Urinary bladder (tissue), 4 donors: ENCODE data around the gene PACC1. TPM values are rescaled to one million over a fixed set of nuclear protein-coding genes. Genes with fewer than 3 reads are reported as not detected.

Experiments
- DNase-seq: peaks from one replicate; pipeline ENCODE4 v3.0.0-alpha.2; 2015; ENCODE audit errors: extremely low spot score
- H3K27ac ChIP-seq: one replicate; pipeline ENCODE4 v1.5.1; 2013; ENCODE audit warnings: low read depth, mild to moderate bottlenecking, moderate library complexity
- H3K36me3 ChIP-seq: one replicate; pipeline ENCODE4 v1.6.1; 2013; ENCODE audit warnings: mild to moderate bottlenecking, moderate library complexity; ENCODE audit not compliant: insufficient read depth
- H3K4me1 ChIP-seq: one replicate; pipeline ENCODE4 v1.6.1; 2013; ENCODE audit warnings: mild to moderate bottlenecking, moderate library complexity; ENCODE audit not compliant: insufficient read depth
- H3K4me3 ChIP-seq: one replicate; pipeline ENCODE4 v1.5.1; 2013; ENCODE audit warnings: low read depth, low read length
- WGBS: extraction: QIAGEN DNeasy Blood & Tissue Kit; methylation state at CpG from one replicate; pipeline ENCODE4 v1.1.7; 2013; 5-methylcytosine and 5-hydroxymethylcytosine counted together
- polyA plus RNA-seq: library from polyadenylated mRNA; stranded (reverse); fragments of 200-250 nt; gene quantifications from one replicate; pipeline ENCODE4 v1.2.3, GENCODE V29; 2013
- total RNA-seq: library from RNA; depleted of rRNA; stranded (reverse); fragments of >200 nt; gene quantifications from one replicate; pipeline ENCODE4 v1.2.3, GENCODE V29; 2014
- donor health status: healthy with polysubstance abuse.
- donor health status: healthy.

PACC1 gene
- total RNA-seq (5.3 TPM), polyA plus RNA-seq (3.8 TPM)

- Histone ChIP-seq H3K36me3 (peaks cover 2% of the 10 kb centered on the region), H3K4me1 (no peaks in the 10 kb centered on the region), H3K4me3 (peak within 1 kb of the TSS; percentile 78), H3K27ac (no peak within 1 kb of the TSS)
- under 1% methylated on average over 74 of the region's 74 CpGs for WGBS
- DNase-seq = peak; percentile 71
These were observed at the start of gene PACC1 for GRCh38 chr1:212414328-212415106. Gene PACC1, minus strand, starts transcription at chr1:212414886. Its CDS starts 129 bp downstream, at chr1:212414757.

GRCh38 chr1:212463565-212464285 lies 49.0 kb upstream of the PACC1 start:
- no peaks in the 10 kb centered on the region for H3K4me1 ChIP-seq
- H3K4me3 ChIP-seq = no peak overlapping the region
- H3K36me3 ChIP-seq = no peaks in the 10 kb centered on the region
- DNase-seq = no peak
- H3K27ac ChIP-seq = no peak overlapping the region
- 71% methylated on average over 7 of the region's 7 CpGs for WGBS

- no peaks in the 10 kb centered on the region for H3K36me3 ChIP-seq
- no peaks in the 10 kb centered on the region for H3K4me1 ChIP-seq
- DNase-seq = no peak
- 89% methylated on average over 13 of the region's 13 CpGs for WGBS
- H3K27ac ChIP-seq = no peak overlapping the region
- no peak overlapping the region for H3K4me3 ChIP-seq
These were observed 47.4 kb upstream of the PACC1 start for GRCh38 chr1:212461916-212462660.

- WGBS = 93% methylated on average over 9 of the region's 9 CpGs
- no peak for DNase-seq
- no peak overlapping the region for H3K4me3 ChIP-seq
- no peaks in the 10 kb centered on the region for H3K4me1 ChIP-seq
- H3K27ac ChIP-seq = no peak overlapping the region
- no peaks in the 10 kb centered on the region for H3K36me3 ChIP-seq
These were observed 45.7 kb upstream of the PACC1 start for GRCh38 chr1:212460376-212460775.

GRCh38 chr1:212459656-212460055 lies 45.0 kb upstream of the PACC1 start:
- 91% methylated on average over 5 of the region's 5 CpGs for WGBS
- Histone ChIP-seq H3K4me3 (no peak overlapping the region), H3K4me1 (no peaks in the 10 kb centered on the region), H3K36me3 (no peaks in the 10 kb centered on the region), H3K27ac (no peak overlapping the region)
- no peak for DNase-seq

- Histone ChIP-seq H3K4me1 (no peaks in the 10 kb centered on the region), H3K4me3 (no peak overlapping the region), H3K27ac (no peak overlapping the region), H3K36me3 (no peaks in the 10 kb centered on the region)
- 54% methylated on average over 1 of the region's 1 CpG for WGBS
- DNase-seq = no peak
These were observed 44.1 kb upstream of the PACC1 start for GRCh38 chr1:212458817-212459216.

- H3K36me3 ChIP-seq = no peaks in the 10 kb centered on the region
- 60% methylated on average over 8 of the region's 8 CpGs for WGBS
- no peak overlapping the region for H3K4me3 ChIP-seq
- DNase-seq = no peak
- no peak overlapping the region for H3K27ac ChIP-seq
- H3K4me1 ChIP-seq = no peaks in the 10 kb centered on the region
These were observed 43.2 kb upstream of the PACC1 start for GRCh38 chr1:212457740-212458338.

- H3K4me3 ChIP-seq = no peak overlapping the region
- DNase-seq = peak; percentile 53
- H3K27ac ChIP-seq = no peak overlapping the region
- 22% methylated on average over 10 of the region's 10 CpGs for WGBS
- H3K36me3 ChIP-seq = no peaks in the 10 kb centered on the region
- H3K4me1 ChIP-seq = no peaks in the 10 kb centered on the region
These were observed 41.3 kb upstream of the PACC1 start for GRCh38 chr1:212455803-212456528.

- Histone ChIP-seq H3K36me3 (no peaks in the 10 kb centered on the region), H3K27ac (no peak overlapping the region), H3K4me1 (no peaks in the 10 kb centered on the region), H3K4me3 (no peak overlapping the region)
- 91% methylated on average over 2 of the region's 2 CpGs for WGBS
- no peak for DNase-seq
These were observed 40.7 kb upstream of the PACC1 start for GRCh38 chr1:212455401-212455800.

- WGBS = 96% methylated on average over 3 of the region's 3 CpGs
- H3K36me3 ChIP-seq = no peaks in the 10 kb centered on the region
- H3K4me1 ChIP-seq = no peaks in the 10 kb centered on the region
- H3K27ac ChIP-seq = no peak overlapping the region
- no peak for DNase-seq
- no peak overlapping the region for H3K4me3 ChIP-seq
These were observed 40.1 kb upstream of the PACC1 start for GRCh38 chr1:212454741-212455140.

GRCh38 chr1:212453156-212453857 lies 38.6 kb upstream of the PACC1 start:
- no peak overlapping the region for H3K4me3 ChIP-seq
- H3K36me3 ChIP-seq = no peaks in the 10 kb centered on the region
- no peaks in the 10 kb centered on the region for H3K4me1 ChIP-seq
- no peak overlapping the region for H3K27ac ChIP-seq
- WGBS = 58% methylated on average over 12 of the region's 12 CpGs
- no peak for DNase-seq

GRCh38 chr1:212452323-212453155 lies 37.9 kb upstream of the PACC1 start:
- Histone ChIP-seq H3K36me3 (no peaks in the 10 kb centered on the region), H3K27ac (no peak overlapping the region), H3K4me3 (no peak overlapping the region), H3K4me1 (no peaks in the 10 kb centered on the region)
- 44% methylated on average over 15 of the region's 15 CpGs for WGBS
- no peak for DNase-seq
